Neural cell (in vitro differentiated cells): ENCODE results near the gene DIP2C. TPM values are rescaled to one million over a fixed set of nuclear protein-coding genes. Genes with fewer than 3 reads are reported as not detected.

Experiments
- H2AFZ ChIP-seq: fragments of 200-600, 300-800 bp; sonication (generic), shearing (Covaris generic); 2 replicates; pipeline ENCODE4 v1.6.0; 2014; ENCODE audit warnings: low read depth, mild to moderate bottlenecking, antibody characterized with exemption, low read length, moderate library complexity
- H3F3A ChIP-seq: fragments of 200-600 bp; shearing (Covaris generic); 2 replicates; pipeline ENCODE4 v1.6.1; 2016; ENCODE audit warnings: mild to moderate bottlenecking, moderate library complexity, mixed read lengths, antibody characterized with exemption, low read length; ENCODE audit not compliant: insufficient read depth, poor library complexity, severe bottlenecking
- H3K27ac ChIP-seq: fragments of 200-600, 300-800 bp; sonication (generic), shearing (Covaris generic); 2 replicates; pipeline ENCODE4 v1.5.1; 2014; ENCODE audit warnings: mild to moderate bottlenecking, low read length, moderate library complexity
- H3K27me3 ChIP-seq: fragments of 300-800, 200-600 bp; sonication (generic), shearing (Covaris generic); 2 replicates; pipeline ENCODE4 v1.6.0; 2014; ENCODE audit warnings: mild to moderate bottlenecking, low read depth, low read length, moderate library complexity; ENCODE audit not compliant: insufficient read depth
- H3K36me3 ChIP-seq: fragments of 300-800, 200-600 bp; sonication (generic), shearing (Covaris generic); 2 replicates; pipeline ENCODE4 v1.5.1; 2014; ENCODE audit warnings: mild to moderate bottlenecking, antibody characterized with exemption, low read length, moderate library complexity; ENCODE audit not compliant: insufficient read depth
- H3K4me2 ChIP-seq: fragments of 300-800, 200-600 bp; sonication (generic), shearing (Covaris generic); 2 replicates; pipeline ENCODE4 v1.6.0; 2014; ENCODE audit warnings: mild to moderate bottlenecking, low read length
- H3K4me3 ChIP-seq: fragments of 300-800, 200-600 bp; sonication (generic), shearing (Covaris generic); 2 replicates; pipeline ENCODE4 v1.5.1; 2014; ENCODE audit warnings: mild to moderate bottlenecking, low read length, moderate library complexity
- H3K79me2 ChIP-seq: fragments of 200-600 bp; shearing (Covaris generic); replicated peaks from 2 replicates; pipeline ENCODE4 v1.6.0; 2014; ENCODE audit warnings: mild to moderate bottlenecking, low read length, moderate library complexity; ENCODE audit not compliant: insufficient read depth
- H3K9ac ChIP-seq: fragments of 300-800, 200-600 bp; sonication (generic), shearing (Covaris generic); 2 replicates; pipeline ENCODE4 v1.6.1; 2016; ENCODE audit warnings: mild to moderate bottlenecking, low read length, mixed read lengths
- H3K9me2 ChIP-seq: fragments of 200-600 bp; shearing (Covaris generic); 2 replicates; pipeline ENCODE4 v1.6.1; 2016; ENCODE audit warnings: mild to moderate bottlenecking, low read length, mixed read lengths; ENCODE audit not compliant: insufficient read depth
- H3K9me3 ChIP-seq: fragments of 200-600, 300-800 bp; sonication (generic), shearing (Covaris generic); 2 replicates; pipeline ENCODE4 v1.6.1; 2016; ENCODE audit warnings: mild to moderate bottlenecking, mixed run types, low read length, moderate library complexity, mixed read lengths
- H4K20me1 ChIP-seq: fragments of 200-600 bp; shearing (Covaris generic); 2 replicates; pipeline ENCODE4 v1.6.1; 2016; ENCODE audit warnings: mild to moderate bottlenecking, mixed run types; ENCODE audit not compliant: insufficient read depth
- CTCF ChIP-seq: fragments of 450-650 bp; IDR thresholded peaks from 2 replicates; pipeline ENCODE4 v1.5.1; 2014; ENCODE audit warnings: antibody characterized with exemption, mild to moderate bottlenecking, moderate library complexity; ENCODE audit not compliant: poor library complexity, severe bottlenecking
- EP300 ChIP-seq: fragments of 450-650 bp; conservative IDR thresholded peaks from 2 replicates; pipeline ENCODE4 v1.6.1; 2014; ENCODE audit warnings: antibody characterized with exemption, mild to moderate bottlenecking, moderate library complexity; ENCODE audit not compliant: poor library complexity, severe bottlenecking
- EZH2 ChIP-seq: fragments of 200-600, 300-800 bp; shearing (Covaris generic), sonication (generic); IDR thresholded peaks from 2 replicates; pipeline ENCODE4 v1.6.1; 2014; ENCODE audit warnings: antibody characterized with exemption, low read length, borderline replicate concordance, mild to moderate bottlenecking; ENCODE audit not compliant: insufficient read depth, poor library complexity, severe bottlenecking
- MXI1 ChIP-seq: fragments of 450-650 bp; conservative IDR thresholded peaks from 2 replicates; pipeline ENCODE4 v1.6.1; 2014; ENCODE audit warnings: antibody characterized with exemption, mild to moderate bottlenecking; ENCODE audit not compliant: poor library complexity, severe bottlenecking
- POLR2AphosphoS5 ChIP-seq: IDR thresholded peaks from 2 replicates; pipeline ENCODE4 v1.6.1; 2012
- RAD21 ChIP-seq: fragments of 450-650 bp; conservative IDR thresholded peaks from 2 replicates; pipeline ENCODE4 v1.6.1; 2014; ENCODE audit warnings: antibody characterized with exemption, mild to moderate bottlenecking, moderate library complexity
- REST ChIP-seq: IDR thresholded peaks from 2 replicates; pipeline ENCODE4 v1.6.1; 2012; ENCODE audit warnings: borderline replicate concordance
- SMC3 ChIP-seq: fragments of 450-650 bp; conservative IDR thresholded peaks from 2 replicates; pipeline ENCODE4 v1.6.1; 2014; ENCODE audit warnings: antibody characterized with exemption, mild to moderate bottlenecking, moderate library complexity; ENCODE audit not compliant: poor library complexity
- TAF1 ChIP-seq: IDR thresholded peaks from 2 replicates; pipeline ENCODE4 v1.6.1; 2012; ENCODE audit warnings: low read depth
- polyA plus RNA-seq: library from polyadenylated mRNA; depleted of rRNA; stranded (reverse); fragments of >200 nt; gene quantifications from 2 replicates; pipeline ENCODE4 v1.2.3, GENCODE V29; 2014

Gene DIP2C
- polyA plus RNA-seq, 1 donor from 2014 or later = 24.1 TPM

DNA sequence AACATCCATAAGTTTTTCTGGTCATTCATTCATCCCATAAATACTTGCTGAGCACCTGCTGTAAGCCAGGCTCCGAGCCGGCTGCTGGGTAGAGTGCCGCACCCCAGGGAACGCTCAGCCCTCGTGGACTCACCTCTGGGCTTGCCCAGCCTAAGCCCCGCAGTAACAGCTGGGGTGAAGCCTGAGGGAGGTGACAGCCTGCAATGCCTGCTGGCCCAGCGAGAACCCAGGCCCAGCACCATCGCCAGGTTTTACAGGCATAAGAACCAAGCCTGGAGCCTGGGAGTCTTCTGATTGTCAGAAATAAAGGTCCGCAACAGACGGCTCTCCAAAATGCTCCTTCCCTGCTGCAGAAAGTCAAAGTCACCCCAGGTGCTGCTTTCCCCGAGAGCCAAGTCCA is 348.8 kb downstream of the DIP2C start:
- H4K20me1 ChIP-seq = no peaks in the 10 kb centered on the region
- H3K27me3 ChIP-seq = no peaks in the 10 kb centered on the region
- H3F3A ChIP-seq = no peaks in the 10 kb centered on the region
- no peak overlapping the region for H2AFZ ChIP-seq
- no peak overlapping the region for H3K9ac ChIP-seq
- H3K9me3 ChIP-seq = no peaks in the 10 kb centered on the region
- H3K4me3 ChIP-seq = no peak overlapping the region
- no peaks in the 10 kb centered on the region for H3K79me2 ChIP-seq
- no peak overlapping the region for H3K27ac ChIP-seq
- no peak overlapping the region for H3K4me2 ChIP-seq
- no peaks in the 10 kb centered on the region for H3K36me3 ChIP-seq
- TF ChIP-seq MXI1 (no peak), TAF1 (no peak), CTCF (no peak), RAD21 (no peak), POLR2AphosphoS5 (no peak)
- H3K9me2 ChIP-seq = no peaks in the 10 kb centered on the region

- no peak overlapping the region for H2AFZ ChIP-seq
- no peaks in the 10 kb centered on the region for H3K9me3 ChIP-seq
- H3F3A ChIP-seq = no peaks in the 10 kb centered on the region
- no peaks in the 10 kb centered on the region for H3K36me3 ChIP-seq
- H3K27ac ChIP-seq = no peak overlapping the region
- no peak for TF ChIP-seq TAF1
- no peak for TF ChIP-seq MXI1
- TF ChIP-seq SMC3 = no peak
- TF ChIP-seq EZH2 = no peak
- no peak for TF ChIP-seq EP300
- no peak for TF ChIP-seq CTCF
- no peak for TF ChIP-seq REST
- TF ChIP-seq POLR2AphosphoS5 = no peak
- TF ChIP-seq RAD21 = no peak
- H3K27me3 ChIP-seq = no peaks in the 10 kb centered on the region
- H3K9ac ChIP-seq = no peak overlapping the region
- H3K9me2 ChIP-seq = no peaks in the 10 kb centered on the region
- no peaks in the 10 kb centered on the region for H4K20me1 ChIP-seq
- H3K79me2 ChIP-seq = no peaks in the 10 kb centered on the region
- H3K4me3 ChIP-seq = no peak overlapping the region
- H3K4me2 ChIP-seq = no peak overlapping the region
Observed at GRCh38 chr10:339038-339391, 350.5 kb downstream of the DIP2C start.
